GM19193 (cell line): Measurements from ENCODE around the gene HOMER3.

Source experiments
- POLR2A ChIP-seq: IDR thresholded peaks from 4 replicates; pipeline ENCODE4 v1.6.1; 2011; ENCODE audit not compliant: insufficient read depth, insufficient read length; ENCODE audit errors: extremely low read depth

HOMER3 gene

DNA sequence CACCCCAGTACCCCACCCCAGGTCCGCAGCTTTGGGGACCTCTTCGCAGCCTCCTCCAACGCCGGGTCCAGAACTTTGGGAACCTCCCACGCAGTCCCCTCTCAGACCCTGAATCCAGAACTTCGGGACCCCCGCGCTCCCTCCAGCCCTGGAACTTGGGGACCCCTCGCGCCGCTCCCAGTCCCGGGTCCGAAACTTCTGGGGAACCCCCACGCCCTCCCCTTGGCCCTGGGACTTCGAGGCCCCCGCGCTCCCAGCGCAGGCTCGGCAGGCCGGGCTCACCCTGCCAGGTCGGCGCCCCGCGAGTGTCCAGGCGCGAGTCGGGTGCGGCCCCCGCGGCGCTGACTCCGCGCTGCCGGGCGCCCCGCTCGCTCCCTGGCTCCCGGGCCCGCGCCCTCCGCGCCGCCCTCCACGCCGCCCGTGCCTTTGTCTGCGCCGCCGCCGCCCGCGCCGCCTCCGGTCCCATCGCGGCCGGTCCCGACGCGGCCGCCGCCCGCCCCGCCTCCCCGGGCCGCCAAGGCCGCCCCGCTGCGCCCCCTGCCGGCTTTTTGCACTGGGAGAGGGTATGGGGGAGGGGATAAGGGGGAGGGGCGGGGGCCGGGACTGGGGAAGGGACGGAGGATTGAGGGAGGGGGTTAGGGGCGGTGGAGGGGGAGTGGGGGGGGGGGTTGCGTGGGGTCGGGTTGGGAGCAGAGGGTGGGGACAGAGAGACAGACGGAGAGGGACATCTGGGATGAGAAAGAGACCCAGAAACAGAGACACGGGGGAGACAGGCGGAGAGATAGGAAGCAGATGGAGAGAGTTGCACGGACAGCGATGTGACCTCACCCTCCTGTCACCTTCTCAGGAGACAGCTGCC is at the start of gene HOMER3:
Gene HOMER3 (minus strand): TSS at position 449 of the 859 bp plus-strand sequence. CDS start 2,235 bp downstream, outside the sequence.
- TF ChIP-seq POLR2A, result no peak

DNA sequence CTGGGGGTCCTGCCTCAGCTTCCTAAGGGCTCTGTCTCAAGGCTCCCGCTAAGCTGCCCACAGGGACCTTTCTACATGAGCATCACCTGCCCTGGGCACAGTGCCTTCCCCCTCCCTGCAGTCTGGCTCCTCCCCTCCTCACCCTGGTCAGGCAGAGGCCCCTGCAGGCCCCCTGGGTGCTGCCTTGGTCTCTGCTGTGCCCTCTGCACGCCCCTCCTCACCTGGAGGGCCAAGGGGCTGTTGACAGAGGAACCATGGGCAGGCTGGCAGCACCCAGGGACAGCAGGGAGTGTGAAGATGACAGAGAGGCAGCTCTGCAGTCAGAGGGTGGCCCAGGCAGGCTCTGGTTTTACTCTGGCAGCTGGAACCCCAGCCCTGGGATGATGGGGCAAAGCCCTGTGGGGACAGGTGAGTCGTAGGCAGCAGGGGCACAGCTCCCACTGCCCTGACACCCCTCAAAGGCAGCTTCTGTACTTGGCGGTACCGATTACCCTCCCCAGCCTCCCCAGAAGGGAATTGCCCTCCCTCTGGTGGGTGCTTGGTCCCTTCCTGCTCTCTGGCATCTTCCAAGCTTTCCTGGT is 49.2 kb upstream of the HOMER3 start:
- peak; percentile 21 for TF ChIP-seq POLR2A

DNA sequence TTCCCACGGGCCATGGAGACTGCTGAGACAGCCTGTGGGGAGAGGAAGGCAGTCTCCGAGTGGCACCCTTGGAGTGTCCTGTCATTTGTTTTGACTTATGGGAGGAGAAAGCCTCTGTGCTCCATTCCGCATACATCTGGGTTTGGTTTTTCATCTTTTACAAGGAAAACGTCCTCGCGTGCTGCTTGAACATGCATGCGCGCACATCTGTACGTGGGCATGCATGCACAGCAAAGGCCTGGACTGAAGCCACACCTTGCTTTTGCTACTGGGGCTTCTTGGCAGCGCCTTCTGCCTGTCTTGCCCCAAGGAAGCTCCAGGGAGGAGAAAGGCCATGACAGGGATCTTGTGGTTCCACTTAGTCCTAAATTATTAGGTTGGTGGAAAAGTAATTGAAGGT is 48.3 kb upstream of the HOMER3 start:
- no peak for TF ChIP-seq POLR2A

DNA sequence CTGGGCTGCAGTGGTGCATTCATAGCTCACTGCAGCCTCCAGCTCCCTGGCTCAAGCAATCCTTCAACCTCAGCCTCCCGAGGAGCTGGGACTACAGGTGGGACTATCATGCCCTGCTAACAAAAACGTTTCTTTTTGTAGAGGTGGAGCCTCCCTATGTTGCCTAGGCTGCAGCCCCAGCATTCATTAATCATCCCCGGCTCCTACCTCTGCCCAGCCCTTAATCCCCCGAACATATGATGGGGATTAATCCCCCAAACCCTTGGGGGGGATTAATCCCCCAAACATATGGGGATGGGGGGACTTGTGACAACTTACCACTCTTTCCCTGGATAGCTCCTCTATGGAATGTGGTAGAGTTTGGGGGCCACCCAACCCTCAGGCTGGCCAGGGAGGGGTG is 46.4 kb upstream of the HOMER3 start:
- no peak for TF ChIP-seq POLR2A

GRCh38 chr19:18985257-18985656 is 44.2 kb upstream of the HOMER3 start:
- TF ChIP-seq POLR2A, result no peak

GRCh38 chr19:18984251-18984650 is 43.2 kb upstream of the HOMER3 start:
- no peak for TF ChIP-seq POLR2A

DNA sequence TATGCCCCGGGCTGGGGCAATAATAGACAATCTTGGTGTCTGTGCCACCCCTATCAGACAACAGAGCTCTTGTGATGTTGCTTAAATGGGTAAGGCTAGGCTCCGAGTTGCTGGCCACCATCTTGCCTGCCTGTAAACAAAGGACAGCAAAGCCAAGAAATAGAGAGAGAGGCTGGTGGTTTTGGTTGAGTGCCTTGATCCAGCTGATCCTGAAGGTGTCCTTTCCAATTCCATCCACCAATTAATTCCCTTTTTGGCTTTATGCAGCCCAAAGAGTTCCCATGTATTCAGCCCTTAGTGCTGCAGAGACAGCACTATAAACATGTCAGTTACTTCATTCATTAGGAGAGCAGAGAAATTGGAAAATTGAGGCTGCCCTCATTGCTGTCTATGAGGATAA is 41.7 kb upstream of the HOMER3 start:
- TF ChIP-seq POLR2A, result no peak

GRCh38 chr19:18980432-18981020 is 39.5 kb upstream of the HOMER3 start:
- TF ChIP-seq POLR2A, result no peak

GRCh38 chr19:18978616-18979015 is 37.6 kb upstream of the HOMER3 start:
- no peak for TF ChIP-seq POLR2A

- no peak for TF ChIP-seq POLR2A
Measured at GRCh38 chr19:18975869-18976268, 34.9 kb upstream of the HOMER3 start.

DNA sequence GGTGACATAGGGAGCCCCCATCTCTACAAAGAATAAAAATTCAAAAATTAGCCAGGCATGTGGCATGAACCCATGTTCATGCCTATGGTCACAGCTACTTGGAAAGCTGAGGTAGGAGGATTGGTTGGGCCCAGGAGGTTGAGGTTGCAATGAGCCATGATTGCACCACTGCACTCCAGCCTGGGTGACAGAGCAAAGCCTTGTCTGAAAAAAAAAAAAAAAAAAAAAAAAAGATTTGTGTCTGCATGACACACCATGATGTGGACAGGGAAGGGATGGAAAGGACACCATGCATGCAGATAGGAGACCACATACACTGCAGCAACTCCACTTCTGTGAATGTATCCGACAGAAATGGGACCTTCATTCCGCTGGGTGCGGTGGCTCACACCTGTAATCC is 34.0 kb upstream of the HOMER3 start:
- TF ChIP-seq POLR2A, result no peak

GRCh38 chr19:18972851-18973250 is 31.8 kb upstream of the HOMER3 start:
- no peak for TF ChIP-seq POLR2A

- no peak for TF ChIP-seq POLR2A
Measured at GRCh38 chr19:18972301-18972811, 31.3 kb upstream of the HOMER3 start.

DNA sequence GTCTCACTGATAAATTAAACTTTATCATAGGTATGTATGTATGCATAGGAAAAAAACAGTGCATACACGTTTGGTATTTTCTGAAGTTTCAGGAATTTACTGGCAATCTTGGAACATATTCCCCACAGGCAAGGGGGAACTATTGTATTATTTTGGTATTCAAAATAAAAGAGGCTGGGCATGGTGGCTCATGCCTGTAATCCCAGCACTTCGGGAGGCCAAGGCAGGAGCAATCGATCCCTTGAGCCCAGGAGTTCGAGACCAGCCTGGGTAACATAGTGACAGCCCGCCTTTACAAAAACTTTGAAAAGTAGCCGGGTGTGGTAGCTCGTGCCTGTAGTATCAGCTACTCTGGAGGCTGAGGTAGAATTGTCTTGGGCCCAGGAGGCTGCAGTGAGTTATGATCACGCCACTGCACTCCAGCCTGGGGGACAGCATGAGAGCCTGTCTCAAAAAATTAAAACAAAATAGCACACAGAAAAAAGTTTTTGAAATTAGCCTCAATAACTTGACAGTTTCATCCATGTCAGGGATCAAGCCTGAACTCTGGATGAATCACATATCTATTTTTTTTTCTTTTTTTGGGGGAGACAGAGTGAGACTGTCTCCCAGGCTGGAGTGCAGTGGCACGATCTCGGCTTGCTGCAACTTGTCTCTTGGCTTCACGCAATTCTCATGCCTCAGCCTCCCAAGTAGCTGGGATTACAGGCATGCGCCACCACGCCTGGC is 29.1 kb upstream of the HOMER3 start:
- no peak for TF ChIP-seq POLR2A
